ENCODE data around the gene MDM4.
"Not testable (repeated sequence)": the region's sequence is repeated elsewhere in the genome, so short reads cannot be mapped to it uniquely, and the experiment has no call there.

The MDM4 gene

DNA sequence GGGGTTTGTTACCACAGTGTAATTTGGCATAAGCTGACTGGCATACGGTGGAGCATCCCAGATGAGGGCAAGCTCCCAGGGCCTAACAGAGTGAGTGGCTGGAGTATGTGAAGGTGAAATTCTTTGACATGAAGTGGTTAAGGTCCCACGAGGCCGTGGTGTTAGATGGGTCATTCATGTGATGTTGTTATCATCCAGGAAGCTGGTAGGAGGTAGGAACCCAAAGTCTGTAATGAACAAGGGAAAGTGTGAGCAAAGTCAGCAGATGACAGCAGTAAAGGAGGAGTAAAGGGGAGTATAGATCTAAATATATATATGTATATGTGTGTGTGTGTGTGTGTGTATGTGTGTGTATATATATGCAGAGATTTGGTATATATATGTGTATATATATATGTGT is 47.6 kb downstream of the MDM4 start:
- no peak for DNase-seq

DNA sequence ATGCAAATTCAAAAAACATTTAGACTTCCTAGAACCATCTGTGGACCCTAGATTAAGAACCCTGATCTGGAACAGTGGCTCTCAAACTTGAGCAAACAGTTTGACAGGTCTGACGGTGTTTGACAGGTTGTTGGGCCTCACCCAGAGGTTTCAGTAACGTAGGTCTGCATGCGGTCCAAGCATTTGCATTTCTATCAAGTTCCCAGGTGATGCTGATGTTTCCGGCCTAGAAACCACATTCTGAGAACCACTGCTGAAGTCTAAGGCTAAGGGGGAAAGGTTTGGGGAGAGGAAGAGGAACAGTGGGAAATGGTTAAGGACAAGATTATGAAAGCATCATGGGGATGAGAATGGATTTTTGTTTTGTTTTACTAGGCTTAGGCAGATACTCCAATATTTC is 48.6 kb downstream of the MDM4 start:
- DNase-seq: no peak

DNA sequence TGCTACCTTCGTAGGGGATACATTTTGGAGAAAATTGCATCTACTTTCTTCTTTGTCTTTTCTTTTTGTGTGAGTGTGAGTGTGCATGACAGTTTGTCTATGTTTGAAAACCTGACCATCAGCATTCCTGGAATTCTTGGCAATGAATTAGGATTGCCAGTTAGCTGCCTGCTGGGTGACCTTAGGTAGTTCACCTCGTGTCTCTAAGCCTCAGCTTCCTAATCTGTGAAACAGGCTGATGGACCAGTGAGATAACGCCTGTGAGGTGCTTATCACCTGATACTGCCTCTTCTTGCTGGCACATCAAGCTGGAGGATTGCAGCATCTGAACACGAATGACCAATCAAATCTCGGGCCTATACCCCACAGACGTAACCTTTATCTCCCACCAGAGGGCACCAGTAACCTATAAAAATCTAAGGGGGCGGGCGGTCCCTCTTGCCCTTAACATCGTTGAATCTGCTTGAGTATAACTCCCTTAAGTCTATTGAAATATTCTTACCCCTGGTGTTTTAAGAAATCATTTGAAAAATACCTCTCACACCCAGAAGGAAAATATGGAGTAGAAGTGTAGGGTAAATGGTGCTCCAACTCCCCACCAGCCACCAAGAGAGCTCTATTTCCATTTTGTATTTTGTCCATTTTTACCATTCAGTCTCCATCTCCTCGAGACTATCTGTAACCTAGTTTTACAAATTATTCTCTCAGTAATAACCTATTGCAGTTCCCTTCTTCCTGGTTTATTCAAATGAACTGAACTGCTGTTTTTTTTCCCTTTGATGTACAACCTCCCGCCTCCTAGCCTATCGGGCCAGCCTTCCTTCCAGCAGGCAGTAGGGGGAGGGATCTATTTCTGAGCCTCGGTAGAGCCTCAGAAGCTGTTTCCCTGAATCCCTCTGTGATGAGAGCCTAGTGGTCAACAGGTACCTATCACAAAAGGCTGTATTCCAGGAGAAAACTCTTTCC is 49.7 kb downstream of the MDM4 start:
- peak; percentile 92 for DNase-seq

DNA sequence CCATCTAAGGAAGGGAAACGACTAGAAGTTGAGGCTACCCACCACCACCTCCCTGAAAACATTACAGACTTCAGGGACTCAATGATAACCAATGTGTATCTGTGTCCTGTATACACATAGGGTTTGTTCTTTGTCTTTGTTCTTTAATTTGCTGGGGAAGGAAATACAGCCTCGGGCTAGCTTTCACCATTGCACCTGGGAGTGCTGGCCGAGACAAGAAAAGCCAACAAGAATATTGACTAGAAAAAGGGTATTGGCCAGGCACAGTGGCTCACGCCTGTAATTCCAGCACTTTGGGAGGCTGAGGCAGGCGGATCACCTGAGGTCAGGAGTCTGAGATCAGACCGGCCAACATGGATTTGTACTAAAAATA is 50.4 kb downstream of the MDM4 start:
- no peak for DNase-seq

DNA sequence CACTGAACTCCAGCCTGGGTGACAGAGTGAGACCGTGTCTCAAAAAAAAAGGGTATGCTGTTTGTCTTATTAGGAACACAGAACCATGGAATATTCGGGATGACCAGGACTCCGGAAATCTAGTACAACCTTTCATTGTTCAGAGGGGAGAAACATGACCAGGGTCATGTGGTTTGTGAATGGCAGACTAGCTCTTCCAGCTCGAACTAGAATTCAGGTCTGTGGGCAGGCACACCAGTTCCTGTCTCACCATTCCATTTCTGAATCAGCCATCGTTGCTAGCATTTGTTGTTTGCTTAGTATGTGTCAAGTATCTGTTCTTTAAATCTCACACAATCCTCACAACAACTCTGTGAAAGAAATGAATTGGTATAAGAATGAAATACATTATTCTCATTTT is 50.9 kb downstream of the MDM4 start:
- DNase-seq: no peak

DNA sequence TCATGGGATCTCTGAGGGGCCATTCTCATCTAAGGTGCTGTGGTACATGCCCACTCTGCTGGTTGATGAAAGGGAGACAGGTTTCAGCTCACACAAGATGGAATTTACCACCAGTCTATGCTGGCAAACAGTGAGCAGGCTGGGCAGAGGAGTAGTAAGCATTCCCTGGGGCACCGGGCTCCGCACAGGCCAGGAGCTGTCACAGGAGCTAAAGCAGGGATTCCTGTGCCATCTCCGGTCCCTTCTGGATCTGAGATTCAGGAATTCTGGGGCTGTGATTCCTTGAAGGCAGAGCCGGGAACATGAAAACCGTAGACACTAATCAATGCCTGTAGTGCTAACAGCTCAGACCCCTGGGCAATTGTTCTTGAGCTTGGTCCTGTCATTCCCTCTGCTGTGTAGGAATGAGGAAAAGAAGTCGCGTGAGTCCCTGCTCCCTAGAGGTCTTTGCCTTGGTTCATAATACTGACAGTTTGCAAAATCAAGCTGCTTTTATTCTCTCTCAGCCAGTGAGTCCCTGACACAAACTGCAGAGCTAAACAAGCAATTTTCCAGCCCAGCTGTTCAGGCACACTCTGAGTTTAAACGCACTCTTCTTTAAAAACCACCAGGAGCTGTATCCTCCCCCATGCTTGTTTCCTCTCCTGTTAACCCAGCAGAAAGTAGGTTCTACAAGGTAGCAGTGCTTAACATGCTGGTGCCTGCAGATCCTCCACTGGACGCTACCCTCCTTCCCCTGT is 52.5 kb downstream of the MDM4 start:
- DNase-seq: no peak

DNA sequence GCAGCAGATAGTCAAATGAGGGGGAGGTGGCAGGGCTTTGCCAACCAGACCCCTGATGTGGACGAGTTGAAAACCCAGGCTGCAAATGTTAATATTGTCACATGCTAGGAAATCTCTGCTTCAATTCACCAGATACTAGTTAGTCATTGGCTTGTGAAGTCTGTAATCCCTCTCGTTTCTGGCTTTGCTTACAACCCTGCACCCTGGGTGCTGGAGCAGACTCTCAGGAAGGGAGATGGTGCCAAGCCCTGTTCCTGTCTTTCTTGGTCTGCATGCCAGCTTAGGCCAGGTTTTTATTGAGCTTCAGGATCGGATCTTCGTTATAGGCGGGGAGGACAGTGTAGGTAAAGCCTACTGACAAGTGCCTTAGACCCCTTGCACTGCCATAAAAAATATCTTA is 53.3 kb downstream of the MDM4 start:
- no peak for DNase-seq

DNA sequence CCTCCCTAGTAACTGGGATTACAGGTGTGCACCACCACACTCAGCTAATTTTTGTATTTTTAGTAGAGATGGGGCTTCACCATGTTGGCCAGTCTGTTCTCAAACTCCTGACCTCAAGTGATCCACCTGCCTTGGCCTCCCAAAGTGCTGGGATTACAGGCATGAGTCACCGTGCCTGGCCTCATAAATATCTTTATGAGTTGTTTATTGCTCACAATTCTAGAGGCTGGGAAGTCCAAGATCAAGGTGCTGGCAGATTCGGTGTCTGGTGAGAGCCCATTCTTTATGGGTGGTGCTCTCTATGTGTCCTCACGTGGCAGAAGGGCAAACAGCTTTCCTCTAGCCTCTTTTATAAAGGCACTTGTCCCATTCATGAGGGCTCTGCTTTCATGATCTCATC is 53.8 kb downstream of the MDM4 start:
- DNase-seq: not testable (repeated sequence)

DNA sequence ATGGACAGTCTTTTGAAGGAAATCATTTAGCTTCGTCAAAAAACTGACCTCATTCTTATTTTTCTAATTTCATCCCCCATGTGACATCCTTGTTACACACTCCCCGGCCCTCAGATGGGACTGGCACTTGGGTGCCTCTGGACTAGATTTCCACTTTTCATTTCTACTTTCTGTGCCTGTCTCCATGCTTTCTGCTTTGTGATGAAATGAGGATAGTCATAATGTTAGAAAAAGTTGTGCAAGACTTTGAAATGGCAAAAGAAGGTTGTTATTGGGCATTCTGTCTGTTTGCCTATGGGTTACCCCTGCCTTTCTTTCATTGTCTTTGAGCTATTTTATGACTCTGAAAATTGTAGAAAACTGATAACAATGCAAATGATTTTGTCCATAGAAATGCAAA is 54.9 kb downstream of the MDM4 start:
- no peak for DNase-seq

DNA sequence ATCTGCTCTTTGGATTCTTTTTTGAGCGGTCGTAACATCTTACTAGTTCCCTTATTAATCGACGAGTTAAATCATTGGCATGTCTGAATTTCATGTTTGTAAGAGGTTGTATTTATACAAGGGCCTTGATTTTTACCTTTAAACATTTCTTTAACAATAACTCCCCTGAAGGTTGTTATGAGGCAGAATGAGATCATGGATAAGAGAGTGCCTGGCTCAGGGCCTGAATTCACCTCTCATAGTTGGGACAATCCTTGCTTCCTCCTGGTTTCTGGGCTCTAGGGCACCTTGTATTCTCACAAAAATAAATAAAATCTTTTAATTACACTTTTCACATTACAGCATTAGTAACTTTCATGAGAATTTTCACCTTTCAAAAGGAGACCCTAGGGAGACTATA is 55.4 kb downstream of the MDM4 start:
- DNase-seq: no peak

DNA sequence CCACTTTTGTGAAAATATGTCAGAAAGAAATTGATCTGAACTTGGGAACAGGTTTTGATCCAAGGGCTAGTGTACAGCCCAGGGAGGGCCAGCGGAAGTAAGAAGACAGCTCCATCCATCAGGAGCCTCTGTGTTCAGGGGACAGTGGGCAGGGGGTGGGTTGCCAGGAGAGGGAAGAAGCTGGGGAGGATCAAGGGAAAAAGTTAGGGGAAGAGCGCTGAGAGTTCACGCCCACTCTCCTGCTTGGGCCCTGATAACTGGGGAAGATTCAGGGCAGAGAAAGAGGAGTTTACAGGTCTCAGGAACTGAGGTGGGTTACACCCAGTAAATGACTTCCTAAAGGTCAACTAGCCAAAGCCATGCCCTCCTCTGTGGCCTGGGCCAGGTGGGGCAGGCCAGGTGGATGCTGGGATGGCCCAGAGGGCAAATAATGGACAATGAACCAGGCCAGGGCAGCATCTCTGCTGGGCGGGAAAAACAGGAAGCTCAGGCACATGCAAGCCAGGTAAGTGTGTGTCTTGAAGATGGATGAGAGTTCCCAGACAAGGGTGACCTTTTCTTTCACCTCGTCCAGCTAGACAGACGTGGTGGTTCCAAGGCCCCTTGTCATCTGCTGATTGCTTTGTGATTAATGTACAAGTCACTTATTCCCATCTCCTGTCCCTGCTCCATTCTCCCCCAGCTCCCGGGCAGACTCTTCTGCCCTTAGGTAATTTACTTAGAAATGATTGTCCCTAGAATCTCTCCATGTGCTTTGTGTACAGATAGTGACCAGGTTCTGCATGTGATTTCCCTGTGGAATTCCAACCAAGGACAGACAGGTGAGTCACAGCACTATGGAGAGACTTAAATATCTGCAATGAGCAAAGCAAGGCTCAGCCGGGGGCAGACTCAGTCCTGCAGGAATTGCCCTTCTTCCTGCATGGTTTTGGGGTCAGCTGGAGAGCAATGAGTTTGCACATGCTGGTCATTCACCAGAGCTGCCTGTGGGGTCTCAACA is 57.0 kb downstream of the MDM4 start:
- DNase-seq: no peak

DNA sequence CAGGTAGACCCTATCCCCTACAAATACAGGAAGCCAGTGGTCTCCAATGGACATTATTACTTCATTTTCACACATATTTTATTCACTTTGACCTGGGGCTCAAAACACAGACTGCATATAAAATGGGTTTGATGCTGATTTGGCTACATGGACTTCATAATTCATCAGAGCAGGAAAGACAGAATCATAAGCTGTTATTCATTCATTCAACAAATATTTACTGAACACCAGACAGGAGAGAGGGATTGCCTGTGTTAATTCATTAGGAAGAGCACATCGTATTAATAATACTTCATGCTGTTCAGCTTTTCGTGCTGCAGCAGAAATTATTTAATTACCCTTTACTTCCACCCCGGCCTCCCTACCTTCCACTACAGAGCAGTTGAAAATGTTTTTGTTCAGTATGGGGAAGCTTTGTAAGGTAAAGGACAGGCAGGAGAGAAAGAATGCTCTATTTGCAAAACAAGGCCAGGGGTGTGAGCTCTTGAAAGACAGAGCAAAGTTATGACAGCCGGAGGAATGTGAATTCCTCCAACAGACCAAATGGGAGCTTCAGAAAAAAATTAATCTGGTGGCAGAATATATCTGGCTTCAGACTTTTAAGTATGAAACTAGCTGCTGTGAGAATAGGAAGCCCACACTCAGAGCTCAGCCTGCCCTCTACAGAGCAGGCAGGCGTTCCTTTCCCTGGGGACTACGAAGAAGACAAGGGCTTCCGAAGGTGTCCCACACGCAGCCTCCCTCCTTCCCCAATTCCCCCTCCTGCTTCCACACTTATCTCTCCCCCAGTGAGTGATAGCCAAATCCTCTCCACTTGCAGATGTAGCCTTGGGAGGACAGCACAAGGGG is 58.0 kb downstream of the MDM4 start:
- no peak for DNase-seq

DNA sequence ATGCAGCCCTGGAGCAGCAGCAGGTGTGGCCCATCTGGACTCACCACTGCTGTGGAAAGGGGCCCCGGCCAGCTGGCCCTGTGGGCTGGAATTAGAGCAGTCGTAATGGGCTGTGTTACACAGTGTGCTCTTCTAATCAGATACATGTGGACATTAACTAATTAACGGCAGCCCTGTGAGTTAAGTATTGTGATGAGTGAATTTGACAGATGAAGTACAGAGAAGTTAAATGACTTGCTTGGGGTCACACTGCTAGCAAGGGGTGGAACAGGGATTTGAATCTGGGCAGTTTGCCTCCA is 58.6 kb downstream of the MDM4 start:
- no peak for DNase-seq

DNA sequence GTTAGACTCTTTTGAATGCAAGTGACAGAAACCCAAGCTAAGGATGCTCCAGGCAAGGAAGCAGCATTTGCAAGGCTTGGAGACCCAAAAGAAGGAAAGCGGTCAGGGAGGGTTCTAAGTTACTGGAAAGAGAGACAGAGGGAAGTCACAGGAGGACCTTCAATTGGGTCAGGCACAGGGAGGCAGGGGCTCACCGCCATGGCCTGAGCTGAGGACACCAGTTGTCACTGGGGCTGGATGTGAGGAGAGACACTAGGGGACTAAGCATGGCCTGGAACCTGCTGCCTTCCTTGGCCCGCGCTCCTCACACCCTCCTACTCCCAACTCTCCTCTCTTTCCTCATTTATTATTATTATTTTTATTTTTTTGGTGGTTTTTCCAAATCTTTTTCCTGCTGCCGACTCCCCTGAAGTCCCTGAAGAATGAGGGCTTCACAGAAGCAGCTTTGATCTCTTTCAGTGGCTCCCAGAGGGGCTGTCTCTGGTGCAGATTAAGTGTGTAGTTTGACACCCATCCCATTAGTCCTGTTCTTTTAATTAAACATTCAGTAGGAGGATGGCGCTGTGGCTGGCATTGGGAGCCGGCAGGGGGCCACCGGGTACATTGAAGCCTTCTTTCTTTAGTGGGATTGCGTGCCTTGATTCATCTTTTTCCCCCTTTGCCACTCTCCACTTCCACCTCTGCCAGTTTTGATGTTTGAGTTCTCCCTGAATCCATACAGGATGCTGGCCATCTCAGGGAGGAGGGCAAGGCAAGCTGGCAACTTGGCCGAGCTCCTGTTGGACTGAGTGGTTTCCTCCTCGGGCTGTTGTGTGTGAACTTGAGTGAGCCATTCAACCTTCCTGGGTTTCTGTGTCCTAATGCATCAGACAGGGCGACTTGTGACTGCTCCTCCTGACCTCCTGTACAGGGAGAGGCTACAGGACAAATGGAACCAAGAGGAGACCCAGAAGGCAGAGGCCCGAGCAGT is 59.3 kb downstream of the MDM4 start:
- DNase-seq: no peak

DNA sequence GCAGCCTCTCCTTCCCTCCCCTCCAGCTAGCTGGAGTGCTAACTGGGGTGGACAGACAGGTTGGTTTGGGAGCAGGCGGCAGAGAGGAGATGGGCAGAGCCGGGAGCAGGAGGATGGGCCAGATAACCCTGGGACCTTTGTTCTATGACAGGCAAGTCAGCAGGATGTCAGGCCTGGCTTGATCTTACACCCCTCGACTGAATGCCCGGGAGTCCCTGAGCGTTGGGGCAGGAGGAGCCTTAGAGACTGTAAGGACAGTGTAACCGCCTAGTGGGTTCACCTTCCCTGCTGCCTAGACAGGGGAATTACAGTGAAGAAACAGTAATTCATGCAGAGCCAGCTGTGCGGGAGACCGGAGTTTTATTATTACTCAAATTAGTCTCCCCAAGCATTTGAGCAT is 60.2 kb downstream of the MDM4 start:
- no peak for DNase-seq

DNA sequence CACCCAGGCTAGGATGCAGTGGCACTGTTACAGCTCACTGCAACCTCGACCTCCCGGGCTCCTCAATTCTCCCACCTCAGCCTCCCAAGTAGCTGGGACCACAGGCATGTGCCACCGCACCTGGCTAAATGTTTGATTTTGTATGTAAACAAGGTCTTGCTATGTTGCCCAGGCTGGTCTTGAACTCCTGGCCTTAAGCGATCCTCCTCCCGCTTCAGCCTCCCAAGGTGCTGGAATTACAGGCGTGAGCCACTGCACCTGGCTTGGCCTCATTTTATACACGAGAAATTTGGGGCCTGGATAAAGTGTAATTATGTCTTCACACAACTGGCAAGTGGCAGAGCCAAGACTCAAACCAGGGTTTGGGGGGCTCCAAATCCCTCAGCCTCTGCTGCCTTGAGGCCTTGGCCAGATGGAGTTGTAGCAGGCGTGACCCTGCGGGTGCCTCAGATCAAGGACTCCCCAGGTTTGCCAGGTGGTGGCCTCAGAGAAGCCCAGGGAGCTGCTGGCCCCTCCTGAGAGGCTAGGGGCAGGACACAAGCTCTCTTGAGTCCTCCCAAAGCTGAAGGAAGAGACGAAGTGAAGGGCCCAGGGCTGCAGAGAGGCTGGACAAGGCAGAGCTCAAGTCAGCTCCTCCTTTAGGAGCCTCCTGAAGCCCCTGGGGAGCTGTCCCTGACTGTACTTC is 61.7 kb downstream of the MDM4 start:
- no peak for DNase-seq

DNA sequence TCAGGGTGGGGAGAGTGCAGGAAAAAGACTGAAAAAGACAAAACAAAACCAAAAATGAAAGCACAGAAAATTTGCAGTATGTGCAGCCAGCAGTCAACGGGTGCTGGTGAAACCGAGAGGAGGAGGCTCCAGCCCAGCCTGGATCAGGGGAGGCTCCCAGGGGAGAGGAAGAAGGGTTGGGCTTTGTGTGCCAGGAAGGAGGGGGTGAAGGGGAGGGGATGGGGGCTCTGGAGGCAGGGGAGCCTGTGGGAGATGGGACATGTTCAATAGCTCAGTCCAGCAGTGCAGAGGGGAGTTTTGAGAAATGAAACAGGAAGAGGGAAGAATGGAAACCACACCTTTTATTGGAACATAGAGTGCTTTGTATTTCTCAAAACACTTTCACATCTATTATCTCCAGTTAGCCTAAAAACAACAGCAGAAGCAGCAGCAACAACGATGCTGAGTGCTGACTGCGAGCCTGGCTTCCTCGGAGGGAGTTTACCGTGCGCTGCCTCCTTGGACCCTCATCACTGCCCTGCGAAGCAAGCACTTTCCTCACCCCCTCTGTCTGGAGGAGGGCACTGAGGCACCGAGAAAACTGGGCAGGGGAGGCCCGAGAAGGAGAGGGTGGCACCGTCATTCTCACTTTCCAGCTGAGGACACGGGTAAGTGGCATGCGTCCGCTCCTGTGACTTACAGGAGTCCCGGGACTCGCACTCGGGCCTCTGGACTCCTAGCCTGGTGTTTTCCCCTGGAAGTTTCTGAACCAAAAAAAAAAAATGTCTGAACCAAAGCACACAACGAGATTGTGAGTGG is 62.9 kb downstream of the MDM4 start:
- DNase-seq: no peak

DNA sequence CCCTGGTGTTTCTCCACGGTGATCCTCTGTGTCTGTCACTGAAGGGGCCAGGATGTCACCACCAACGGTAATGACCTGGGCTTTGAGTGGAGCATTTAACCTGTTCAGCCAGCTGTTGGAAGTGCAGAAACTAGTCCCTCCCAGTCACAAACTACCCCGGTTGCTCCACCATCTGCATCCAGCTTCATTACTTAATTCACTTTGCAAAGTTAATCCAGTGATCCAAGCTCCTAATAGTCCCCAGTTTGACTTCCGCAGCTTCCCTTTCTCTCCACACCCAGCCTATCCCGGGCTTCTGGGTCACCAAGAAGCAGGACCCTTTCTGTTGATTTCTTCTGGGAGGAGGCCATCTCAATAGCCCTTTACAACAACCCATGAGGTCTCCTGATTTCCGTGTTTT is 63.5 kb downstream of the MDM4 start:
- no peak for DNase-seq

DNA sequence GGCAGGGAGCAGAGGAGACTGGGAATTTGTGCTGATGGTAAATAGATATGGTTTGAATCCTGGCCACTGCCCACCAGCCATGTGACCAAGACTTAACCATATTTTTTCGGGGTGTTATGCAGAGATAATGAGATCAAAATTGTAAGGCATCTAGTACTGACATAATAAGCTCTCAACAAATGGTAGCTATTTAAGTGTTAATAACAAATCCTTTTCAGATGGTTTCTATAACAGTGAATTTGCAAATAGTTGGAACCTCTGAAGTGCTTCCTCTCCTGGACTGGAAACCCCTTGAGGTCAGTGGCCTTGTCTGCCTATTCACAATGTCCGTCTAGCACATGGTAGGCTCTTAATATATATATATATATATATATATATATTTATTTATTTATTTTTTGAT is 64.7 kb downstream of the MDM4 start:
- no peak for DNase-seq

DNA sequence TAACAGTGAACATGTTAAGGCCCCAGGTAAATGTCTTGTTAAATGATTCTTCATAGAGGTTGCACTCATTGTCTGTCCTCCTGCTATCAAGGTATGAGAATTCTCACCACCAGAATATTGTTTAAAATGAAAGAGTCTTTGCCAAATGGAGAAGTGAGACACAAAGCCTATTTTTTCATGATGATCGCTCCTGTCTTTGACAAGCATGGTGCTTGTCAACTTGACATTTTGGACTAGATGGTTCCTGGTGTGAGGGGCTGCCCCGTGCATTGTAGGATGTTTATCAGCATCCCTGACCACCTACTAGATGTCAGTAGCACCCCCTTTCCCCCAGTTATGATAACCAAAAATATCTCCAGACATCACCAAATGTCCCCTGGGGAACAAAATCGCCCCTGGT is 65.6 kb downstream of the MDM4 start:
- DNase-seq: no peak

All from hematopoietic multipotent progenitor cell treated with erythropoietin and hydrocortisone succinate and interleukin-3 and kit ligand, for 4 days (in vitro differentiated cells).